Adrenal gland (tissue), 12 donors: Measurements from ENCODE around the gene GNAT2. TPM values are rescaled to one million over a fixed set of nuclear protein-coding genes. Genes with fewer than 3 reads are reported as not detected.

Experiments used
- DNase-seq, 7 donors: peaks; one replicate each; pipeline ENCODE4 v3.0.0-alpha.2; 2019 to 2020
- H3K27ac ChIP-seq, 5 donors: fragments of 200-600 bp; sonication (generic) in 4 of 5; 1 replicate in 3 of 5; 2 replicates in 2 of 5; pipeline versions ENCODE4 v1.5.1 to v1.8.0; 2016 to 2020; ENCODE audit warnings: mild to moderate bottlenecking in 1 of 5
- H3K27me3 ChIP-seq: fragments of 200-600 bp; 2 replicates; pipeline ENCODE4 v1.8.0; 2021
- H3K36me3 ChIP-seq, 2 donors: fragments of 200-600 bp; replicated peaks in 1 of 2; 1 replicate in 1 of 2; 2 replicates in 1 of 2; pipeline versions ENCODE4 v1.5.1 to v1.8.0; 2018 to 2022
- H3K4me1 ChIP-seq, 2 donors: fragments of 200-600 bp; replicated peaks in 1 of 2; 1 replicate in 1 of 2; 2 replicates in 1 of 2; pipeline versions ENCODE4 v1.5.1 to v1.8.0; 2018 to 2021
- H3K4me3 ChIP-seq, 4 donors: fragments of 200-600 bp; sonication (generic) in 3 of 4; one replicate each; pipeline ENCODE4 v1.5.1; 2016 to 2018
- H3K9me3 ChIP-seq, 3 donors: fragments of 200-600 bp; sonication (generic) in 1 of 3; replicated peaks in 1 of 3; 1 replicate in 2 of 3; 2 replicates in 1 of 3; pipeline versions ENCODE4 v1.5.1 to v1.8.0; 2016 to 2021
- POLR2A ChIP-seq, 2 donors: fragments of 450-650 bp; IDR thresholded peaks; one replicate each; pipeline ENCODE4 v1.6.1; 2017; ENCODE audit warnings: antibody characterized with exemption in 2 of 2, mild to moderate bottlenecking in 2 of 2, moderate library complexity in 1 of 2
- WGBS, 4 donors: extraction: QIAGEN DNeasy Blood & Tissue Kit in 2 of 4; methylation state at CpG; one replicate each; pipeline versions ENCODE4 v1.1.5 to v1.1.7; 2013 to 2017; 5-methylcytosine and 5-hydroxymethylcytosine counted together
- intact Hi-C, 2 donors: fragments of 100-400 bp; cut with DNase I; formaldehyde crosslinking; loops; one replicate each; pipeline versions ENCODE4 v1.14.1 to v1.15.0; 2022 to 2023
- polyA plus RNA-seq, 3 donors: library from polyadenylated mRNA; stranded (reverse); fragments of 200-250 nt in 2 of 3; fragments of 350-450 nt in 1 of 3; fragmentation: Illumina TruSeq in 1 of 3; extraction: RNeasy Lipid Tissue Mini Kit (QIAGEN cat#74804) in 1 of 3; gene quantifications; one replicate each; pipeline ENCODE4 v1.2.3, GENCODE V29; 2013 to 2014
- total RNA-seq, 9 donors: library from RNA; depleted of rRNA in 4 of 9; stranded (reverse); fragments of >200 nt in 4 of 9; fragments of 120-200 nt in 1 of 9; fragmentation: NEBNext Ultra II Directional in 1 of 9; extraction: Animal tissue kit (Norgen Biotek cat#: 25700) in 1 of 9; gene quantifications; one replicate each; pipeline versions ENCODE4 v1.1.0 to v1.2.4, GENCODE V29; 2013 to 2023
- TF ChIP-seq, protein P1 (sequence below), 6 experiments: fragments of 450-650 bp in 4 of 6; fragments of 200-600 bp in 2 of 6; sonication (generic) in 1 of 6; IDR thresholded peaks; 1 replicate in 5 of 6; 2 replicates in 1 of 6; pipeline versions ENCODE4 v1.5.1 to v1.8.0; 2016 to 2021; ENCODE audit warnings: antibody characterized with exemption in 6 of 6, mild to moderate bottlenecking in 2 of 6, moderate library complexity in 1 of 6
- donor health status: healthy with polysubstance abuse.
- donor health status: Bipolar disorder and iron deficiency.
- donor health status: DM: yes; HTN: yes; CAD: no.
- donor health status: DM: no; HTN: no; CAD: no.
- donor health status: DM: no; HTN: no; CAD: no.
- donor health status: DM: yes; HTN: yes; CAD: no.

GNAT2 gene
- total and polyA plus RNA-seq, 12 donors, result 0.22 to 0.95 (median 0.36) TPM; not detected in 7

- Histone ChIP-seq H3K4me1 (no peaks in the 10 kb centered on the region), H3K9me3 (no peaks in the 10 kb centered on the region), H3K36me3 (no peaks in the 10 kb centered on the region), H3K27me3 (no peaks in the 10 kb centered on the region), H3K27ac (no peak overlapping the region), H3K4me3 (no peak overlapping the region)
- whole genome bisulfite sequencing, 4 donors, result 77 to 88% (median 82%) methylated on average over 2 of the region's 2 CpGs
- DNase-seq, result no peak
- intact Hi-C loops, result loop anchor here (2.0 to 5.0 kb wide), 3 partner anchors 130 to 340 kb away; partner anchors contain the start of gene AHCYL1 (in 1 of the 2)
- TF ChIP-seq, protein P1, sequence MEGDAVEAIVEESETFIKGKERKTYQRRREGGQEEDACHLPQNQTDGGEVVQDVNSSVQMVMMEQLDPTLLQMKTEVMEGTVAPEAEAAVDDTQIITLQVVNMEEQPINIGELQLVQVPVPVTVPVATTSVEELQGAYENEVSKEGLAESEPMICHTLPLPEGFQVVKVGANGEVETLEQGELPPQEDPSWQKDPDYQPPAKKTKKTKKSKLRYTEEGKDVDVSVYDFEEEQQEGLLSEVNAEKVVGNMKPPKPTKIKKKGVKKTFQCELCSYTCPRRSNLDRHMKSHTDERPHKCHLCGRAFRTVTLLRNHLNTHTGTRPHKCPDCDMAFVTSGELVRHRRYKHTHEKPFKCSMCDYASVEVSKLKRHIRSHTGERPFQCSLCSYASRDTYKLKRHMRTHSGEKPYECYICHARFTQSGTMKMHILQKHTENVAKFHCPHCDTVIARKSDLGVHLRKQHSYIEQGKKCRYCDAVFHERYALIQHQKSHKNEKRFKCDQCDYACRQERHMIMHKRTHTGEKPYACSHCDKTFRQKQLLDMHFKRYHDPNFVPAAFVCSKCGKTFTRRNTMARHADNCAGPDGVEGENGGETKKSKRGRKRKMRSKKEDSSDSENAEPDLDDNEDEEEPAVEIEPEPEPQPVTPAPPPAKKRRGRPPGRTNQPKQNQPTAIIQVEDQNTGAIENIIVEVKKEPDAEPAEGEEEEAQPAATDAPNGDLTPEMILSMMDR (IDR thresholded peaks at IDR 0.05), result no peak
- no peak for TF ChIP-seq POLR2A (IDR thresholded peaks at IDR 0.05)
Measured at GRCh38 chr1:109641861-109642260, 22.4 kb upstream of the GNAT2 start.

DNA sequence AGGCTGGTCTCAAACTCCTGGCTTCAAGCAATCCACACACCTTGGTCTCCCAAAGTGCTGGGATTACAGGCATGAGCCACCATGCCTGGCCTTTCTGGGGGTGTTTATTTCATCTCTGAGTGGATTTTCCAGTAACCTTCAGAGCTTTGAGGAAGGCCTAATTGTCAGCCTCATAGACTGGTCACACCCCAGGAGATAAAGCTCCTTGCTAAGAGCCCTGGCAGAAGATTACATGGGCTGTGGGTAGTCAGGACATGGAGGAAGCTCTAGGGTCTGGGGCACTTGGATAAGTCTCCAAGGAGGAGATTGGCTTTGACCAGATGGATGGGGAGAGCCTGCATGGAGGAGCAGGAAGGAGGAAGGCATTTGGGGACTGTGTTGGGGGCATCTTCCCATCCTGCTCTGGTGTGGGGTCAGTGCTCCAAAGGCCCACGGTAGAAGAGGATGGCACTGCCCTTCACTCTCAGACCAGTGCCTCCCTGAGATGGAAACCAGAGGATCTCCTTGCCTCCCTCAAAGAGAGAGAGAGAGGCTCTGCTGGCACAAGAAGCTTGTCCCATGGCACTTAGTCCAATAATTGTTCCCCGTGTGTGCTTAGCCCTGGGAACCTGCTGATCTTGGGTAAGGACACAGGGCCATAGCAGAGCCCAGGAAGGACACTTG lies 21.8 kb upstream of the GNAT2 start:
- peaks cover 0 to 5% of the 10 kb centered on the region in 2 donors for H3K4me1 ChIP-seq
- H3K9me3 ChIP-seq, result no peaks in the 10 kb centered on the region
- no peak overlapping the region for H3K27ac ChIP-seq
- H3K36me3 ChIP-seq, result no peaks in the 10 kb centered on the region
- intact Hi-C loops, result loop anchor here (2.0 to 5.0 kb wide), 3 partner anchors 131 to 341 kb away; partner anchors contain the start of gene AHCYL1 (in 1 of the 2)
- H3K27me3 ChIP-seq, result no peaks in the 10 kb centered on the region
- DNase-seq, result peak in 1 of 7 donors; percentile 14
- WGBS, 4 donors, result 59 to 100% (median 82%) methylated on average over 1 to 2 of the region's 2 CpGs
- no peak overlapping the region for H3K4me3 ChIP-seq
- TF ChIP-seq, protein P1 (IDR thresholded peaks at IDR 0.05), result no peak

DNA sequence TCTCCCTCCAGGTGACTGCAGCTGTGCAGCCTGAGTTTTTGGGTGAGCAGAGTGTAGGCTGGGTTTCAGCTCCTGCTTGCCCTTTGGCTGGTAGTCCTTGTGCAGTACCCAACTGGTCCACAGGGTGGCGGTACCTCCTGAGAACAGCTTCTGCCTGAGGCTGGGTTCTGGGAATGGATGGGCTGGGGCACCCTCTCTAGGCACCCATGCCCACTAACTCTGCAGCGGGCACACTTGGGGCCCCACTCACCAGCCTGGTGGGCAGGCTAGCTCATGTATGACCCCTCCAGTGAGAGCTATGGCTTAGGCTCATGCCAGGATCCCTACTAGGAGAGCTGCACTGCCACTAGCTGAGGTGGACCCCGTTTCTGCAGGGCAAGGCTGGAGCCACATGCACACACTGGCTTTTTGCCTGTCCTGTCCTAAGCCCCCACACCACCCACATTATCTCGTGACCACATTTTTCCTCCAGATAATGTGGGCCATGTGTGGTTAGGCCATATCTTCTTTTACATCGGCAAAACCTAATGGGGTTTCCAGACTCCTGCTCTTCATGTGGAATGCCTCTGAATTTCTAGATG lies 21.0 kb upstream of the GNAT2 start:
- Histone ChIP-seq H3K4me1 (peaks cover 0 to 11% of the 10 kb centered on the region in 2 donors), H3K36me3 (no peaks in the 10 kb centered on the region), H3K4me3 (no peak overlapping the region), H3K27ac (no peak overlapping the region), H3K9me3 (no peaks in the 10 kb centered on the region), H3K27me3 (no peaks in the 10 kb centered on the region)
- WGBS, 4 donors, result 35 to 59% (median 38%) methylated on average over 3 to 5 of the region's 5 CpGs
- intact Hi-C loops, result loop anchor here (2.0 to 5.0 kb wide), 3 partner anchors 132 to 342 kb away; partner anchors contain the start of gene AHCYL1 (in 1 of the 2)
- DNase-seq, result peak; percentile 85 to 97 (median 90)
- TF ChIP-seq POLR2A (IDR thresholded peaks at IDR 0.05), result no peak
- TF ChIP-seq, protein P1 (IDR thresholded peaks at IDR 0.05), result peak; percentile 80 to 98 (median 91)

DNA sequence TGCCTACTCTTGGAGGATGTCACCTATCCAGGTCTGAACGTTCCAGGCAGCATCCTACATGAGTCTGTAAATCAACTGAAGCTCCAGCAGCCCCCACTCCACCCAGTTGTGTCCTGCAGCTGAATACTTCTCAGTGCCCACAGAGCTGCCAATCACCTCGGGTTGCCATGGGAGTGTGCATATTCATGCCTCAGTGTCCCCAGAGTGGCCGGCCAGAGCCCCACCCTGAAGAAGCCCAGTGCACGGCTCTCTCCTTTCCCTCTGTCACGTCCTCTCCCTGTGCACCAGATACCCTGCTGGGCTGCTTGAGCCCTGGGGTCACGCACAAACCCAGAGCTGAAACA lies 20.4 kb upstream of the GNAT2 start:
- WGBS, 4 donors, result 22 to 51% (median 36%) methylated on average over 4 to 6 of the region's 6 CpGs
- no peak overlapping the region for H3K4me3 ChIP-seq
- intact Hi-C loops, result loop anchor here (2.0 to 5.0 kb wide), 3 partner anchors 132 to 342 kb away; partner anchors contain the start of gene AHCYL1 (in 1 of the 2)
- H3K27ac ChIP-seq, result no peak overlapping the region
- no peaks in the 10 kb centered on the region for H3K36me3 ChIP-seq
- H3K4me1 ChIP-seq, result peaks cover 0 to 11% of the 10 kb centered on the region in 2 donors
- TF ChIP-seq, protein P1 (IDR thresholded peaks at IDR 0.05), result no peak
- TF ChIP-seq POLR2A (IDR thresholded peaks at IDR 0.05), result no peak
- DNase-seq, result peak in 4 of 7 donors; percentile 15 to 50 (median 17)
- no peaks in the 10 kb centered on the region for H3K27me3 ChIP-seq
- no peaks in the 10 kb centered on the region for H3K9me3 ChIP-seq
